Colon (tissue), 2 donors: ENCODE measurements around the gene RAE1.

Source experiments
- FAIRE-seq: peaks from 2 replicates; lab custom pipeline; 2012; peaks lifted over from hg19 to GRCh38; lab: Jason Lieb, UNC
- donor health status: control.
- donor health status: control.

Gene RAE1

GRCh38 chr20:57388953-57389694 lies 38.1 kb downstream of the RAE1 start:
- no peak for FAIRE-seq

- FAIRE-seq, result no peak
These were observed 38.9 kb downstream of the RAE1 start for GRCh38 chr20:57389695-57390603.

- no peak for FAIRE-seq
These were observed 39.8 kb downstream of the RAE1 start, which contains the start of gene RBM38 for GRCh38 chr20:57390604-57391438. Gene RBM38 (plus strand): TSS chr20:57391396. CDS start chr20:57391582, 186 bp downstream.

- no peak for FAIRE-seq
These were observed 40.6 kb downstream of the RAE1 start for GRCh38 chr20:57391439-57392301.

- FAIRE-seq, result no peak
These were observed 41.6 kb downstream of the RAE1 start for GRCh38 chr20:57392512-57393271.

- FAIRE-seq, result no peak
These were observed 42.5 kb downstream of the RAE1 start for GRCh38 chr20:57393321-57394120.

- no peak for FAIRE-seq
These were observed 43.3 kb downstream of the RAE1 start for GRCh38 chr20:57394121-57395082.

- FAIRE-seq, result no peak
These were observed 44.3 kb downstream of the RAE1 start for GRCh38 chr20:57395111-57395966.

GRCh38 chr20:57396212-57396983 lies 45.3 kb downstream of the RAE1 start:
- no peak for FAIRE-seq

GRCh38 chr20:57396984-57397692 lies 46.1 kb downstream of the RAE1 start:
- FAIRE-seq, result no peak

- FAIRE-seq, result no peak
These were observed 46.6 kb downstream of the RAE1 start for GRCh38 chr20:57397693-57398108.

GRCh38 chr20:57398231-57398821 lies 47.3 kb downstream of the RAE1 start:
- no peak for FAIRE-seq

- FAIRE-seq, result no peak
These were observed 48.0 kb downstream of the RAE1 start for GRCh38 chr20:57398901-57399535.

GRCh38 chr20:57399587-57400155 lies 48.6 kb downstream of the RAE1 start:
- FAIRE-seq, result no peak

GRCh38 chr20:57400231-57400701 lies 49.2 kb downstream of the RAE1 start:
- no peak for FAIRE-seq
